SJSA1 (cell line): Measurements from ENCODE around the gene TRIM27. TPM values are rescaled to one million over a fixed set of nuclear protein-coding genes. Genes with fewer than 3 reads are reported as not detected.

Experiments used
- DNase-seq, 2 experiments: peaks; one replicate each; pipeline ENCODE4 v3.0.0-alpha.2; 2015 to 2020; ENCODE audit warnings: low spot score in 2 of 2, low read depth in 1 of 2
- H3K27ac ChIP-seq: fragments of 250-450 bp; sonication (Bioruptor Pico); 2 replicates; pipeline ENCODE4 v1.5.1; 2020; ENCODE audit warnings: mild to moderate bottlenecking, moderate library complexity
- H3K27me3 ChIP-seq: fragments of 250-450 bp; sonication (Bioruptor Pico); replicated peaks from 2 replicates; pipeline ENCODE4 v1.5.1; 2020; ENCODE audit warnings: mild to moderate bottlenecking, moderate library complexity
- H3K36me3 ChIP-seq: fragments of 250-450 bp; sonication (Bioruptor Pico); 2 replicates; pipeline ENCODE4 v1.5.1; 2020; ENCODE audit warnings: mild to moderate bottlenecking
- H3K4me1 ChIP-seq: fragments of 250-450 bp; sonication (Bioruptor Pico); replicated peaks from 2 replicates; pipeline ENCODE4 v1.6.1; 2021; ENCODE audit warnings: mild to moderate bottlenecking
- H3K4me3 ChIP-seq: fragments of 250-450 bp; sonication (Bioruptor Pico); 2 replicates; pipeline ENCODE4 v1.5.1; 2020; ENCODE audit warnings: mild to moderate bottlenecking
- H3K9me3 ChIP-seq: fragments of 250-450 bp; sonication (Bioruptor Pico); replicated peaks from 2 replicates; pipeline ENCODE4 v1.5.1; 2020; ENCODE audit warnings: mild to moderate bottlenecking
- total RNA-seq: library from RNA; depleted of rRNA; stranded (reverse); fragments of >200 nt; shearing (Covaris generic); gene quantifications from 2 replicates; pipeline ENCODE4 v1.2.3, GENCODE V29; 2014

The TRIM27 gene
- total RNA-seq, 1 experiment from 2014 or later = 61.4 TPM

DNA sequence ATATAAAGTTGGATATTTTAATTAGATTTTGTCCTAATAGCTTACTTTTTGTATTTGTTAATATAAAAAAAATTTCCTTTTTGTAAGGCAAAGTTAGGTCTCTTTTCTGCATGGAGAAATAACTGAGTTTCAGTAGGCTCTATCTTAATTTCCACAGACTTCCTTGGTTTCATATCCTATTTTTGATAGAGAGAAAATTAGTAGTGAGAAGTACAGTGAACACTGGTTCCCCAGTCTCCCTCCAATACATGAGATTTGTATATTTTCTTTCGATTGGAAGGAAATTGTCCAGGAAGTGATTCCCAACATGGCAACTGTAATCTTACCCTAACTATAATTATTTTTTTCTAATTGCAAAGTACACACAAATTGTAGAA lies 26.4 kb downstream of the TRIM27 start:
- Histone ChIP-seq H3K36me3 (peaks cover 17% of the 10 kb centered on the region), H3K4me3 (peak overlapping the region; percentile 56), H3K27me3 (no peaks in the 10 kb centered on the region), H3K4me1 (no peaks in the 10 kb centered on the region), H3K9me3 (no peaks in the 10 kb centered on the region), H3K27ac (peak overlapping the region; percentile 84; the same call in 1 of the 2 replicates)
- peak in 1 of 2 experiments; percentile 14 for DNase-seq

DNA sequence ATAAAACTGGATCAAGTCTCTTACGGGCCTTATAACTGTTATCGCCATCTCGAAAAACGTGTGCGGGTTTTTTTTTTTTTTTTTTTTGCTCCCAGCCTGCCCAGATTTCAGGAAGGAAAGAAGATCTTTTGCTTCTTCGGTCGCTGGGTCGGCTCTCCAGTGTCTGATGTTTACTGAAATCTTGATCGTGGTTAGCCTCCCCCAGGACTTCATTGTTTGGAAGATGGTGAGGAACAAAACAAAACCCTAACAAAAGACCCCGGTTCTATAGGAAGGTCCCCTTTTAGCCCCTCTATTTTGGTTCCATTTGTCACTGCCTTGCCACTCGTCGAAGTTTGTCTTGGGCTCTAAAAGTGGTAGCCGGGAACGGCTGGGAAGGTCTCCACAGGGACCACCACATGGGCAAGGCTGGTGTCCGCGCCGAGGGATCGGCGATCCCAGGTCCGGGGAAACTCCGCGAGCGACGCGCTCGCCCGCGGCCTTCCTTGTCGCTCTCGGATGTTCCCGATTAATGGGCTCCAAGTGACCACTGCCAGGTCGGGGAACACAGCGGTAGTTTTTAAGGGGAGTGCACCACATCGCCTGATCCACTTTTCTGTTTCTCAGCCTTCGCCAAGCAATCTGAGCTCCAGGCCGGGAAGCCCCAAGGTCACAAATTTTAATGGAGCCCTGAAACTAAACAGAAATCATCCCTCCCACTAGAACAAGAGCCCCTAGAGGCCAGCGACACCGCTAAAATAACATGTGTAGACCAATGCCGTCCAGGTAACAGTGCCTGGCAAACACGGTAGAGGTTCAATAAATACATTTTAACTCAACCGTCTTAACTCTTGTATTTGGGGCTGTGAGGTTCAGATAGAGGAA lies 27.0 kb downstream of the TRIM27 start:
- H3K27me3 ChIP-seq = no peaks in the 10 kb centered on the region
- no peaks in the 10 kb centered on the region for H3K9me3 ChIP-seq
- H3K4me1 ChIP-seq = no peaks in the 10 kb centered on the region
- H3K4me3 ChIP-seq = peak overlapping the region; percentile 56
- H3K36me3 ChIP-seq = peaks cover 11% of the 10 kb centered on the region
- DNase-seq = peak; percentile 61 to 79
- peak overlapping the region; percentile 84 for H3K27ac ChIP-seq

DNA sequence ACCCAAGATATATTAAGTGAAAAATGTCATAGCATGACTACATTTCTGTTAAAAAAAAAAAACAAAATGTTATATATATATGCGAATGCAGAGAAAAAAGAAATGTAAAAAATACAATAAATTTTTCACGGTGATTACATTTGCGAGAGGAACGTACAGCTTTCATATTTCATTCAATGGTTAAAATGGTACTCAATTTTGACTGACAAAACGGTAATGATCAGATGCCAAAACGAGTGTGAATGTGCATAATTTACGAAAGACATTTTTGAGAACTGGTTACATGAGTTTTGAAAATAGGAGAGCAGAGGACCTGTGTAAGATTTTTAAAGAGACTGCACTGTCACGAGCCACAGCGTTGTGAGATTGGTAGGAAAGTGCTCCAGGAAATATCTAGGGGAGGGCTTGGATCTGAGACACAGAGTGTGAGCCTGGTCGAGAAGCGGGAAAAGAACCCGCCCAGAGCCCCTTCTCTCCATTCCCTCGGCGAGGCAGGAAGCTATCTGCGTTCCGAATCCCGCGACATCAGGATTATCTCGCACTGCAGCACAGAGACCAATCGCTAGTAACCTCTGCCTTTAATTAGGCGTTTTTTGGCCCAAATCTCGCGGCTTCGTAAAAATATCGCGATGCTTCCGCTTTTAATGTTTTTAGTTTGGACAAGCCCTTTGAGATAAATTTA lies 28.5 kb downstream of the TRIM27 start:
- peak overlapping the region; percentile 56 for H3K4me3 ChIP-seq
- peak; percentile 92 to 98 for DNase-seq

DNA sequence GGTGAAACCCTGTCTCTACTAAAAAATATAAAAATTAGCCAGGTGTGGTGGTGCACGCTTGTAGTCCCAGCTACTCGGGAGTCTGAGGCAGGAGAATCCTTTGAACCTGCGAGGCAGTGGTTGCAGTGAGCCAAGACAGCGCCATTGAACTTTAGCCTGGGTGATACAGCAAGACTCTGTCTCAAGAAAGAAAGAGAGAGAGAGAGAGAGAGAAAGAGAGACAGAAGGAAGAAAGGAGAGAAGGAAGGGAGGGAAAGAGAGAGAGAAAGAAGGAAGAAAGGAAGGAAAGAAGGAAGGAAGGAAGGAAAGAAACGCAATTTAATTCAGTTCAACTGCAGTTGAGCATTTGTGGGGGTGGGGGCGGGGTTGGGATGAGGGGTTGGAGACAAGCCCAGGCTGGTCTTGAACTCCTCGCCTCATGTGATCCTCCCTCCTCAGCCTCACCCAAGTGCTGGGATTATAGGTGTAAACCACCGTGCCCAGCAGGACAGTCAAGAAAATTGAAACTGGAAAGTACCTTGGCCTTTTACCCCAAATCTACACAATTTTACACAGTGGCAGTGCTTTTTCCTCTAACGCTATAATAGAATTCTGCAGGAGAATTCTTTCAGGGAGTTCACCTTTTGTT lies 30.5 kb downstream of the TRIM27 start:
- Histone ChIP-seq H3K9me3 (no peaks in the 10 kb centered on the region), H3K27ac (no peak overlapping the region), H3K4me3 (no peak overlapping the region), H3K36me3 (no peaks in the 10 kb centered on the region; the same call in 1 of the 2 replicates), H3K4me1 (no peaks in the 10 kb centered on the region), H3K27me3 (no peaks in the 10 kb centered on the region)
- DNase-seq = no peak

More for the DNA sequence above, 28.5 kb downstream of the TRIM27 start:
- H3K36me3 ChIP-seq = no peaks in the 10 kb centered on the region; the same call in 1 of the 2 replicates
- H3K27me3 ChIP-seq = no peaks in the 10 kb centered on the region
- no peaks in the 10 kb centered on the region for H3K4me1 ChIP-seq
- peak overlapping the region; percentile 84 for H3K27ac ChIP-seq
- no peaks in the 10 kb centered on the region for H3K9me3 ChIP-seq

DNA sequence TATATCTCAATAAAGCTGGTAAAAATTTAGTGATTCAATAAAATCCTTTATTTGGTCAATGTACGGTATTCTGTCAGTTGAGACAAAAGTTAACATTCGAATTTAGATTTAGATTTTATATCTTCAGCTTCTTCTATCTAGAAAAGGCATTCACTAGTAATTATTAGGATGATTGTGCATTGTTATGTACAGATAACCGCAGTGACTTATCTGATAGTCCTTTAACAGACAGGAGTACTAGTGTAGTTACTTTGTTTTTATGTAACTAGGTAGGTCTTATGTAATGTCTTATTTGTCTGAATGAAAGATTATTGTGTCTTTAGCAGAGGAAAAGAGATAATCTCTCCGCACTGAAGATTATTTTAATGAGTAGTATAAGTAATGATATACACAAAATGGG lies 31.3 kb downstream of the TRIM27 start:
- no peaks in the 10 kb centered on the region; the same call in 1 of the 2 replicates for H3K36me3 ChIP-seq
- no peak overlapping the region for H3K27ac ChIP-seq
- DNase-seq = no peak
- H3K9me3 ChIP-seq = no peaks in the 10 kb centered on the region
- H3K27me3 ChIP-seq = no peaks in the 10 kb centered on the region
- no peaks in the 10 kb centered on the region for H3K4me1 ChIP-seq
- H3K4me3 ChIP-seq = no peak overlapping the region

DNA sequence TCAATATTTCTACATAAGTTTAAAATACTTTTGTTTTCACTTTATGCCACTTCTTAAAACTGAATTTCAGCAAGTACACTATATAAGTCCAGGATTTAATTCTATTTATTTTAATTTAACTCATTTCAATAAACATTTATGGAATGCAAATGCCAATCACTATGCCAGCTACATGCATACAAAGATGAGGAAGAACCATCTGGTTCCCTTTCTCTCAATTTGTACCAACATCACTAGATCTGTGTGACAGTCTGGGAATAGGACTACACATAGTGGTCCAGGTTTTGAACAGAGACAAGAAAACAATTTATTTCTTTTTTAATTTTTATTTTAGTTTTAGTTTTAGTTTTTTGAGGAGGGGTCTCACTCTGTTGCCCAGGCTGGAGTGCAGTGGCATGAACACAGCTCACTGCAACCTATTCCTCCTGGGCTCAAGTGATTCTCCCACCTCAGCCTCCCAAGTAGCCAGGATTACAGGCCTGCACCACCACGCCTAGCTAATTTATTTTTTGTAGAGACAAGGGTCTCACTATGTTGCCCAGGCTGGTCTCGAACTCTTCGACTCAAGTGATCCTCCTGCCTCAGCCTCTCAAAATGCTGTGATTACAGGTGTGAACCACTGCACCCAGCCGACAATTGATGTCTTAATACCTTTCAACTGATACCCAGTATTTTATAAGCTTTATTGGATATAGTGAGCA lies 35.8 kb downstream of the TRIM27 start:
- Histone ChIP-seq H3K27ac (no peak overlapping the region), H3K4me3 (no peak overlapping the region), H3K9me3 (no peaks in the 10 kb centered on the region; the same call in 1 of the 2 replicates), H3K36me3 (no peaks in the 10 kb centered on the region), H3K4me1 (no peaks in the 10 kb centered on the region), H3K27me3 (no peaks in the 10 kb centered on the region)
- DNase-seq = no peak

DNA sequence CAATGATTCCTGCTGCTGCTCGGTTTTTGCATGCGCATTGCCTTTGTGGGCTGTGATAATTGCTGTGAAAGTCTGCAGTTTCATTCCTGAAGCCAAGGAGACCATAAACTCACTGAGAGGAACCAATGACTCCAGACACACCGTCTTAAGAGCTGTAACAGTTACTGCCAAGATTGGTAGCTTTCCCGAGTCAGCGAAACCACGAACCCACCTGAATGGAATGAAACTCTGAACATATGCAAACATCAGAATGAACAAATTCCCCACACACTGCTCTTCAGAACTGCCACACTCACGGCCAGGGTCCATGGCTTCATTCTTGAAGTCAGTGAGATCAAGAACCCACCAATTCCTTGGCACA lies 37.7 kb downstream of the TRIM27 start:
- 0 out of 2 replicates have a peak, but pooled peaks cover 2% of the 10 kb centered on the region for H3K27me3 ChIP-seq
- no peaks in the 10 kb centered on the region; the same call in 1 of the 2 replicates for H3K9me3 ChIP-seq
- DNase-seq = no peak
- H3K4me1 ChIP-seq = peaks cover 3% of the 10 kb centered on the region; the same call in 1 of the 2 replicates
- no peaks in the 10 kb centered on the region for H3K36me3 ChIP-seq
- no peak overlapping the region for H3K4me3 ChIP-seq
- no peak overlapping the region for H3K27ac ChIP-seq

DNA sequence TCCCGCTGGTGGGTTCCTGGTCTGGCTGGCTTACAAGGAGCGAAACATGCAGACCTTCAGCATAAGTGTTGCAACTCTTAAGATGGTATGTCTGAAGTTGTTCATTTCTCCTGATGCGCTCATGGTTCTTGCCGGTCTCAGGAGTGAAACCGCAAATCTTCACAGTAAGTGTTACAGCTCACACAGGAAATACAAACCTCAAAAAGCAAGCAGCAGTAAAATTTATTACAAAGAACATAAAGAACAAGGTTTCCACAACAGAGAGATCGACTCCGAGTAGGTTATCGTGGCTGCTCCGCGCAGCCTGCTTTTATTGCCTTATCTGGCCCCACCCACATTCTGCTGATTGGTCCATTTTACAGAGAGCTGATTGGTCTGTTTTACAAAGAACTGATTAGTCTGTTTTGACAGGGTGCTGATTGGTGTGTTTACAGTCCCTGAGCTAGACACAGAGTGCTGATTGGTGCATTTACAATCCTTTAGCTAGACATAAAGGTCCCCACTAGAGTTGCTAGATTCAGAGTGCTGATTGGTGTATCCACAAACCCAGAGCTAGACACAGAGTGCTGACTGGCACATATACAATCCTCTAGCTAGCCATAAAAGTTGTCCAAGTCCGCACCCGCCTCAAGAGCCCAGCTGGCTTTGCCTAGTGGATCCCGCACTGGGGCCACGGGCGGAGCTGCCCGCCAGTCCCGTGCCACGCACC lies 39.2 kb downstream of the TRIM27 start:
- H3K4me3 ChIP-seq = no peak overlapping the region
- peaks cover 9% of the 10 kb centered on the region for H3K4me1 ChIP-seq
- H3K27ac ChIP-seq = no peak overlapping the region
- 0 out of 2 replicates have a peak, but pooled peaks cover 2% of the 10 kb centered on the region for H3K27me3 ChIP-seq
- DNase-seq = no peak
- H3K9me3 ChIP-seq = no peaks in the 10 kb centered on the region; the same call in 1 of the 2 replicates
- no peaks in the 10 kb centered on the region for H3K36me3 ChIP-seq

DNA sequence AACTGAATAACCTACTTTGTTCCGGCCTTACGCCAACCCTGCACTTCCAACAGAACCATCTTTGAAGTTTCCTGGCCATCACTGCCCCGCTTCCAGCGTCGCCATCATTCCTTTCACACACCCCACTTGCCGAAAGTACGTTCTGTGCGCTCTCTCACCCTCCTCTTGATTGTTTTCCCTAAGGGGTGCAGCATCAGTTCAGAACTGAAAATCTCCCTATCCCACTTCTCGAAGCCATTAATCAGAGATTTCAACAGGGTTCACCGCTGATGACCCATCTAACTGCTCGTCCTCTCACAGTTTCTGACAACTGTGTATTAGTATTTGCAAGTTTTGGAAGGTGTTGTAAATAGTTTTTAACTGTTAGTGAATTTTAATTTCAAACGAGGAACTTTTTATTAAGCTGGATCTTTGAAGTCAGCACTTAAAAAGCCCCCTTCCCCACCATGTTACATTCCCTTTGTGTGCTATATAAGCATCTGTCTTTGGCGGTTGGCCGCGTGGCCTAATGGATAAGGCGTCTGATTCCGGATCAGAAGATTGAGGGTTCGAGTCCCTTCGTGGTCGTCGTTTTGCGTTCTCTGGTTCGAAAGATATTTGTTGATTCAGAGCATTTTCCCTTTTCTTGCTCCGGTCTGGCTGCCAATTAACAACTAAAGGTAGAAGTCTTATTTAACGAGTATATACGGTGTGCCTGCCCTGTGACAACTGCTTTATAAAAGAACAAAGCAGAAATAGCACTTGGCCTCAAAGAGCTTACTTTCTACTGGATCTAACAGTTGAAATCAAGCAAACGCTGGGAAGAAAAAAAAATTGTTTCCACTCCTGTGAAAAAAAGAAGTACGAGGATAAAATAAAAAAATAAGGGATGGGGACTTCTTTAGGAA lies 42.6 kb downstream of the TRIM27 start:
- peaks cover 9% of the 10 kb centered on the region for H3K4me1 ChIP-seq
- H3K27ac ChIP-seq = 0 out of 2 replicates have a peak overlapping the region, but pooled peaks have one; percentile 9
- peak overlapping the region; percentile 51 for H3K4me3 ChIP-seq
- no peaks in the 10 kb centered on the region; the same call in 1 of the 2 replicates for H3K9me3 ChIP-seq
- peak; percentile 79 to 83 for DNase-seq
- H3K27me3 ChIP-seq = peaks cover 19% of the 10 kb centered on the region
- H3K36me3 ChIP-seq = no peaks in the 10 kb centered on the region

DNA sequence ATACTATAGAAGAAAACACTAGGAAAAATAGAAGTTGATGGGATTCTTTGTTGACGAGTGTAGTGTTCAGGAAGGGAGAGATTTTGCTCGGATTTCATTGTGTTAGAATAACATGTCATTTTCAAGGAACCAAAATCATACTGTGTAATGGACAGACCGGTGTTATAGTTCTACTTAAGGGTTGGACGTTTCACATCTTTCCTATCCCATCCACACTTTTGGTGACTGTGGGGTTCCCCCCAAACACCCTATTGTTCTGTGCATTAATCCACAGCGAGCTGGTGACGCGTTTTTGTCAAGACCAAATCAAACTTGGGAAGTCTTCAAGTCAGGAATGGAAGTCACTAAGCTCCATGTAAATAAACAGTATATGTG lies 43.3 kb downstream of the TRIM27 start:
- peaks cover 19% of the 10 kb centered on the region for H3K27me3 ChIP-seq
- no peak for DNase-seq
- H3K4me3 ChIP-seq = peak overlapping the region; percentile 51
- no peaks in the 10 kb centered on the region for H3K36me3 ChIP-seq
- no peaks in the 10 kb centered on the region for H3K9me3 ChIP-seq
- H3K27ac ChIP-seq = no peak overlapping the region
- H3K4me1 ChIP-seq = peaks cover 9% of the 10 kb centered on the region

DNA sequence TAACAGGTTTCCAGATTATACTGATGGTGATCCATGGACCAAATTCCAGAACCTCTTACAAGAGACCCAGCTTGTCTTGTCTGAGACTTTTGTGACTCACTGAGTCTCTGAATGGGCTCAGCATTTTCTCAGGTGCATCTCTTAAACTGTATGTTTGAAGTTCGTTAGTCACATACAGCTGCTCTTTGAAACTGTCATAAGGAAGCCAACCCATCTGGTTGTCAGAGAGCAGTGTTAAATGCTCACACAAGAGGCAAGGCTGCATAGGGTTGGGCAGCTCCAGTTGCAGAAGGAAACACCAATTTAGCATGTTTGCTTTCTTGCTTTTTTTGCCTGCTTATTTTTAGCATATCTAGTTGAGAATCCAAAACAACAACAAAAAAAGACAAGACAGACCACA lies 47.1 kb downstream of the TRIM27 start:
- DNase-seq = no peak
- H3K4me1 ChIP-seq = peaks cover 9% of the 10 kb centered on the region
- no peak overlapping the region for H3K27ac ChIP-seq
- peaks cover 17% of the 10 kb centered on the region for H3K27me3 ChIP-seq
- H3K36me3 ChIP-seq = no peaks in the 10 kb centered on the region
- H3K9me3 ChIP-seq = no peaks in the 10 kb centered on the region
- H3K4me3 ChIP-seq = no peak overlapping the region

DNA sequence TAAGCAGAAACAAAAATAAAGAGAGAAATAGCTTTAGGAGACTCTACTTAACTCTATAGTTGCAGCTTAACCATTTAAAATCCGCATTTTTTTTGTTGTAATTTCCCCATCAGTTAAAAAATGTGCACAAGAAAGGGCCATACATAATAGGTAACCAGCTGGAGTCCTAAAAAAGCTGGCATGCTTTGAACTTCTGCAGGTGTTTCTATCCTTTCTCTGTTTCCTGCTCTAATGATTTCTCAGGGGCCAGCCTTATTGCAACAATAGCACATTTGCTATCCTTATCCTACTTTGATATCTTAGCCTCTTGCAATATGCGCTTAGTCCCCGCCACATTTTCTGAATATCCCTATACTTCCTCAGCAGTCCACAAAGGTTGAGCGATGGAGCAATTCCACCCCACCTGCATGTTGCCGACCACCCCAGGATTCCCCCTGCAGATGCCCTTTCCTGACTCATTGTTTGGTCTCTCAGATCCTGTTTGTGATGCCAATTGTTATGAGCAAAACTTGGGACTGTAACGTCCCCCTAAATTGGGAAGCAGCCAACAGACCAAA lies 48.5 kb downstream of the TRIM27 start:
- no peaks in the 10 kb centered on the region for H3K9me3 ChIP-seq
- no peak overlapping the region for H3K27ac ChIP-seq
- no peak overlapping the region for H3K4me3 ChIP-seq
- H3K4me1 ChIP-seq = peaks cover 2% of the 10 kb centered on the region
- DNase-seq = no peak
- H3K27me3 ChIP-seq = peaks cover 17% of the 10 kb centered on the region
- H3K36me3 ChIP-seq = no peaks in the 10 kb centered on the region
